GM19023 (cell line): ENCODE measurements around the gene GCNA.

Experiments
- ATAC-seq: cut with Tn5 transposase; IDR thresholded peaks from one replicate; pipeline ENCODE4 v1.9.1; 2021; ENCODE audit warnings: mild to moderate bottlenecking, moderate library complexity; ENCODE audit not compliant: unreplicated experiment

Gene GCNA, protein sequence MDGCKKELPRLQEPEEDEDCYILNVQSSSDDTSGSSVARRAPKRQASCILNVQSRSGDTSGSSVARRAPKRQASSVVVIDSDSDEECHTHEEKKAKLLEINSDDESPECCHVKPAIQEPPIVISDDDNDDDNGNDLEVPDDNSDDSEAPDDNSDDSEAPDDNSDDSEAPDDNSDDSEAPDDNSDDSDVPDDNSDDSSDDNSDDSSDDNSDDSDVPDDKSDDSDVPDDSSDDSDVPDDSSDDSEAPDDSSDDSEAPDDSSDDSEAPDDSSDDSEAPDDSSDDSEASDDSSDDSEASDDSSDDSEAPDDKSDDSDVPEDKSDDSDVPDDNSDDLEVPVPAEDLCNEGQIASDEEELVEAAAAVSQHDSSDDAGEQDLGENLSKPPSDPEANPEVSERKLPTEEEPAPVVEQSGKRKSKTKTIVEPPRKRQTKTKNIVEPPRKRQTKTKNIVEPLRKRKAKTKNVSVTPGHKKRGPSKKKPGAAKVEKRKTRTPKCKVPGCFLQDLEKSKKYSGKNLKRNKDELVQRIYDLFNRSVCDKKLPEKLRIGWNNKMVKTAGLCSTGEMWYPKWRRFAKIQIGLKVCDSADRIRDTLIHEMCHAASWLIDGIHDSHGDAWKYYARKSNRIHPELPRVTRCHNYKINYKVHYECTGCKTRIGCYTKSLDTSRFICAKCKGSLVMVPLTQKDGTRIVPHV

DNA sequence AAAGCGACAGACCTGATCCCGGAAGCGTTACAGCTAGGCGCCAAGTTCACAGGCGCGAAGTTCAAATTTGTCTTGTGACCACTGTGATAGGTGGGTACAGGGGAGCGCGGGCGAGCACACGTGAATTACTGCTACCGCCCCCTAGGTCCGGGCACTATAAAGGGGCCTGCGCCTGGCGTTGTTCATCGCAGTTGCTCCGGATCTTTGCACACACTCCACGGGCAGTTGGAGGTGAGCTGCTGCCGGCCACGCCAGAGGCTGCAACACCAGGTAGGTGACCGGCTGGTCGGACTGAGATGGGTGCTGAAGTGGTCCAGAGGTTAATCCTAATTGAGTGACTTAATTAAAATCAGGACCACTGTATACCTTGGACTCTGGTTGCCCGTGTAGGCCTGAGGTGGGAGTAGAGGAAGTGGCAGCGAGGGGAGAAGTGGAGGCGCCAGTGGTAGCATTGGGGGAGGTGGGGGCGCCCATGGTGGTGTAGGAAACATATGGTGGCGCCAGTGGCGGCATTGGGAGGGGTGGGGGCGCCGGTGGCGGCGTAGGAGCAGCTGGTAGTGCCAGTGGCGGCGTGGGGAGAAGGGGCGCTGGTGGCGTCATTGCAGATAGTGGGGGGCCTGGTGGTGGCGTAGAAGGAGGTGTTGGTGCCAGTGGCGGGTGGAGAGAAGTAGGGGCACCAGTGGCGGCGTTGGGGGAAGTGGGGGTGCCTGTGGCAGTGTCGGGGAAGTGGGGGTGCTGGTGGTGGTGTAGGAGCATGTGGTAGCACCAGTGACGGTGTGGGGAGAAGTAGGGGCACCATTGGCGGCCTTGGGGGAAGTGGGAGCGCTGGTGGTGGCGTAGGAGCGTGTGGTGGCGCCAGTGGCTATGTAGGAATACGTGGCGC is at the start of gene GCNA:
GCNA (plus strand) TSS at position 185 of the 883 bp plus-strand sequence. CDS start 2,385 bp downstream, outside the sequence.
- no peak for ATAC-seq

DNA sequence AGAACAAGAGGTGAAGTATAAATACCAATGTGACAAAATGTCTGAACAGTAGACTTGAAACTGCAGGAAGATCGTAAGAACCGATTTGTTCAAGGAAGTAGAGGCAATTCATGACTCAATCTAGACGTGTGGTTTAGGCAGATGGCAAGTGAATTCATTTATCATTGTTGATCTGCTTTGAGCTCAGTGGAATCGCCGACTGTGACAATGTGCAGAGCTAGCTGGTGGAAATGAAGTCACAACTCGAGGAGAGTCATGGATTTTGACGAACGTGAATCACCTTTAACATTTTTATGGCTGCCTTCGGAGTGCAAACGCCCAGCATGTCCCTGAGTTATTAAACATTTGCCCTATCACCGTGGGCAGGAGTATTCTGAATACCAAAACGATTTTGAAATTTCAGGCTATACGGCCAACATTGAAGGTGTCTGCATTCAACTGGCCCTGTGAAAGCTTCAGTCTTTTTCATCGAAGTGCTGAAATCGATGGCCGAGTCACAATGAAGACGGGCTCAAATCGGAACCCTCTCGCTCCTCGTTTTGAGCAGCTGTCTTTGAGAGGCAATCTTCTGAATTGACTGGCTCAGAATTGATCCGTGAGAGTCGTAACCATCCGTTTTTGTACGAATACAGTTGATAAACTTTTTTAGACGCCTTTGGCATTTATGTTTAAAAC is 46.0 kb upstream of the GCNA start:
- ATAC-seq: peak; percentile 28

DNA sequence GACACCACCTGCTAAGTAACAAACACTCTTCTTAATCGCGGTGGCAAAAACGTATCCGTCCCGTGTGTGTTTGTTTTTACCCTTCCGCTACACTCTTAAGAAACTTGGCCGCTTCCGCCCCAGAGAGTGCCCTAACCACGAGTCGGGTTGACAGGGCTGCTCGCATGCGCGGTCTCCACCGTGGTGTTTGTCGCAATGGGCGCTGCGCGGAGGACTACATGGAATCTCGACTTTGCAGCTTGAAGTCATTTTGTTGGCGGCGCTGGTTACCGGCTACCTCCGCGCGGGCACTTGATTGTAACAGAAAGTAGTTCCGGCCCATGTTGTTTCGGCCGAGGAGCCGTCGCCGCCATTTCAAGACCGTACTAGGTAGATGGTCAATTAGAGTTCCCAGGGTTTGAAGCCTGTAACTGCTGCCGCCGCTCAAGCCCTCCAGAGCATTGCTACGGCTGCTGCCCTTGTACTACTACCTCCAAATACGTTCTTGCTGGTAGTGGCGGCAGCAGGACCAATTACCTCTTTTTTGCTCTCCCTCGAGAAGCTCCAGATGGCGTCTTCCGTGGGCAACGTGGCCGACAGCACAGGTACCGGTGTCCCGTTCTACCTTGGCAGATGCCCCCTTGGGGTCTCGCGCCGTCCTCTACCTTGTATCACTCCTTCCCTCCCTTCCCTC is 45.3 kb upstream of the GCNA start, which contains the start of gene OGT:
OGT (plus strand) TSS at position 352 of the 673 bp plus-strand sequence; CDS start at position 548, 196 bp downstream.
- ATAC-seq: peak; percentile 77

DNA sequence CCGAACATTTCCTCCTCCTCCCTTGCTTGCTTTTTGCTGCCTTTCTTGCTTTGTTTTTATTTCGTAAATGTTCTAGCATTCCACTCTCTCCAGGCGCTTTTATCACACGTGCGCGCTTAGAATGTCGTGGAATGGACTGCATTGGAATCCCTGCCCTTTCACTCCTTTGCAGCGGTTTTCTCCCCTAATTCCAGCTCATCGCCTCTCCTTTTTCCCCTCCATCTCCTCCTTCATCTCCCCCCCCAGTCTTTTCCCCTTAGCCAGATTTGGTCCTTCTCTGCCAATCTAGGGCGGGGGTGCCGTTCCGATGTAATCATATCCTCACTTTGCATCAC is 44.8 kb upstream of the GCNA start:
- no peak for ATAC-seq

DNA sequence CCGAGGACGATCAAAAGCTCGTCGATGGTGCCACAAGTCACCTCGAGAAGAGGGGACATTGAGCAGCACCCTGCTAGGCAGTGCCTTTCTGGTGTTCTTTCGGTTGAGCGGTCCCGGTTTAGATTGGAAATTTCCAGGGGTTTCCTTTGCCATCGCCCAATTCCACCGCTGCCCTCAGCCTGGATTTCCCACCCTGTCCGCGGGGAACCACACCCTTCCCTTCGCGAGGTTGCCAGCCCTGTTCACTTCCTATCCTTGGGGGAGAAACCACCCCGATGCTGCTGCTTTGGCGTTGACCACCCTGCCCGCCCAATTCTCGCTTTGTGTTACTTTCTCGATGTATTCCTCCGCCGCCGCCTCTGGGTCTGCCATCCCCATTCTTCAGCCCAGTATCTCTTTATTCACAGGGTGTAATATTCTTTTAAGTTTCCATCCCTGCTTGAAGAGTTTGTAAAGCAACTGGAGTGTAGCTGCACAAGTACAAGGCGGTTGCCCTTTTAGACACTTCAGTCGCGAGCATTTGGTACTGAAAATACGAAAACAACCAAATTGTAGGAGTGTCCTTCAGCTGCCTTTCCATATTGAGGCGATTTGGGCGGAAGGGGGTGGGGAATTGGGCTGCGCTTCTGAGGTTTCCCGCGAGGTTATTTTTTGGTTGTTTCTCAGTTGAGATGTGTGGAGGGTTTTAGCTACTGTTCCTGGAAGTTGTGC is 44.2 kb upstream of the GCNA start:
- ATAC-seq: no peak

DNA sequence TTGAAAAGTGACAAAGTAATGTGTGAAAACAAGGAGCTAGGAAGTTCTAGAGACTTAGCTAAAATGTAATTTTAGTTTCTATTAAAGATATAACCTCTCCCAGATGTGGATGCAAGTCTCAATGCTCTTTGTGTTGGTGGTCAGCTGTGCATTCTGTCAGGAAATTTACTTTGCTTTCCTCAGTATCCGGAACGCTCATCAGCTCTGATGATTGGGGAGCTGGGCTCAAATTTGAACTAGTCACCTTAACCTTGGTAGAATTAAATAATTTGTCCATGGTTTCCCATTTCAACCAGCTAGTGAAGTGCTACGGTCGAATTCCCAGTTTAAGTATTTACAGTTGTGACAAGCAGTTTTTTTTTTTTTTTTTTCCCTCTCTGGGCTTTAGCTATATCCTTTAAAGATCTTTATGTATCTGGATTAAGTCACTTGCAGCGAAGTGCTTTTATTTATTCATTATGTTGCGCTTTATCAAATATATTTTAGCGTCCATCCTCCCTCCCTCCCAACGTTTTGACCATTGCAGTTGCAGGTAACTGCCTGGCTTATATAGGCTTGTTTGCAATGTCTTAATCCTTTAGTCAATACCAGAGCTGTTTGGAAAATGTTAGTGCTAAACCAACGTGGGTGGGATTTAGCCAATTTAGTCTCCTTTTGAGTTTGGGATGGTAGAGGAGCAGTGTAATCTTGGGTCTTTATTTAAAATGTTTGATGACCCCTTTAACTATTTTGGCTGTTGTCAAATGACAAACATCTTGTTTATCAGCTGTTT is 43.3 kb upstream of the GCNA start:
- ATAC-seq: no peak

DNA sequence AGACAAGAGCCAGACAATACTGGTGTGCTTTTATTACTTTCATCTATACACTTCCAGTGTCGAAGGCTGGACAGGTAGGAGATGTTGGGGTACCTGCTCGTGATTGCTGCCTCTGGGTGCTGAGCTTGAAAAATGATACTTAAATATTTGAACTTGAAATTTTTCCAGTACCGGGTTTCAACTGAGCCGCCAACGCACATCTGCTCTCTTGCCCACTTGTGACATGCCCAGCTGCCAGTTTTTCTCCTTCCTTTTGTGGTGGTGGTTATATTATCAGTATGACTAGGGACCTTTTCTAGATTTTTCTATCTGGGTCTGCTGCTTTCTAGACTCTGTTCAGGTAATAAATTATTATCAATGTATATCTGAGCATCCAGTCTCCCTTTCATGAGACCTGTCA is 42.0 kb upstream of the GCNA start:
- ATAC-seq: no peak

DNA sequence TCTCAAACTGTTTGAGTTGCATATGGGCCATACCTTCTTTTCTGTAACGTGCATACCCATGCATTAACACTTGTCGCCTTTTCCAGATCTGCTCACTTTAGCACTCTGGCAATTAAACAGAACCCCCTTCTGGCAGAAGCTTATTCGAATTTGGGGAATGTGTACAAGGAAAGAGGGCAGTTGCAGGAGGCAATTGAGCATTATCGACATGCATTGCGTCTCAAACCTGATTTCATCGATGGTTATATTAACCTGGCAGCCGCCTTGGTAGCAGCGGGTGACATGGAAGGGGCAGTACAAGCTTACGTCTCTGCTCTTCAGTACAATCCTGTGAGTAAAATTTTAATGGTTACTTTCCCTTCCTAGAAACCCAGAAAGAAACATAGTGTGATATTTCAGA is 40.5 kb upstream of the GCNA start:
- no peak for ATAC-seq

DNA sequence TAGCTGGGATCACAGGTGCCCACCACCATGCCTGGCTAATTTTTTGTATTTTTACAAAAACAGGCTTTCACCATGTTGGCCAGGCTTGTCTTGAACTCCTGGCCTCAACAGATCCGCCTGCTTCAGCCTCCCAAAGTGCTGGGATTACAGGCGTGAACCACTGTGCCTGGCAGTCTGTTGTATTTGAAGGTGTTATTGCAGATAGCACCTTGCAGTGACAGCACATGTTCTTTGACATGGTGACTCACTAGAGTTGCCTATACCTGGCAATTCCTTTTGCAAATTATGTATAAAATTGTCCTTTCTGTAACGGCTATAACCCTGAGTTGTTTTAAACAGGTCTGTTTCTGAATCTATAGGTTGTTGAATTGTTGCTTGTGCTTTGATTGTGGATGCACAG is 37.4 kb upstream of the GCNA start:
- ATAC-seq: peak; percentile 26

DNA sequence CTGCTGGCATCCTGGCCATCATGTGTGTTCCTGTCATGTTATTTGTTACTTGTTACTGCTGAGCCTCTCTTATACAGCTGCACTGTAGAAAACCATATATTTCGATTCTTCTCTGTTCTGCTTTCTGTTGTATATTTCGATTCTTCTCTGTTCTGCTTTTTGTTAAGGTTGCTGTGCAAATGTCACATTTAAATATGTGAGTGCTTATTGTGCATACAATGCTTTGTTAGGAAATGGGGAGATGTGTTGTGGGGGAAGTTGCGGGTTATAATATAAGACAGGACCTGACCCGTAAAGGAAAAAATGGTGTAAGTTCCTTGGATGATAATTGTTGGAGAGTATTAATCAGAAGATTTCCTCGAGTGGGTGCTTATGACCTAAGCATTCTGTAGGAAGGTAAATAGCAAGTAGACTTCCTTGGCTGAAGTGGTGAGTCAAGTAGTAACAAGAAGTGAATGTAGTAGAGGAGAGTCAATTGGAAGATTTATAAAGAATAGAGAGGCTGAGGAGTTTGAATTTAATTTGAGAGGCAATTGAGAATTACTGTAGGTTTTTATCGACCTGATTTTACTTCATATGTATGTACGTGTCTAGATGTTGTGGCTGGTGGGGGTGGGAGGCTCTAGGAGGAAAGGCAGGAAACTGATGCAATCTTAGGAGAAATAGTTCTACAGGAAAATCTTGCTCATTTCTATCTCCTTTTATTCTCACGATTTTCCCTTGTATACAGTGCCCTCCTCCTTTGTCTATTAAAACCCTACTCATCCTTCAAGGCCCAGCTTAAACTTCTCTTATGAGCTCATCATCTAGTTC is 36.8 kb upstream of the GCNA start:
- ATAC-seq: peak; percentile 76

DNA sequence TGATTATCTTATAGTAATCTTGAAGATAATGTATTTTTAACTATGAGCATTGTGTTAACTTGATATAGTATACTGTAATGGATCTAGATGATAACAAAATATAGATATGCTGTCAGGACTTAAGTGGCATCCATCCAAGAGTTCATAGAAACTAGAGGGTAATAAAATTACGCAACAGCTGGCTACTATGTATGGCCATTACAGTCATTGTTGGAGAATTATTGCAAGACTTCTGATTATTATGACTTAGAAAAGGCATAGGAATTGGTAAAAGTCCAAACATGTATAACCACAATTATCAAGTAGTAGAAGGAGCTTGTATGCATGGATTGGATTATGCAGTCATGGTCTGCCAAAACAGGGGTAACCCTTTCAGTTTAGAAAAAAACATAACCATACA is 35.8 kb upstream of the GCNA start:
- no peak for ATAC-seq

DNA sequence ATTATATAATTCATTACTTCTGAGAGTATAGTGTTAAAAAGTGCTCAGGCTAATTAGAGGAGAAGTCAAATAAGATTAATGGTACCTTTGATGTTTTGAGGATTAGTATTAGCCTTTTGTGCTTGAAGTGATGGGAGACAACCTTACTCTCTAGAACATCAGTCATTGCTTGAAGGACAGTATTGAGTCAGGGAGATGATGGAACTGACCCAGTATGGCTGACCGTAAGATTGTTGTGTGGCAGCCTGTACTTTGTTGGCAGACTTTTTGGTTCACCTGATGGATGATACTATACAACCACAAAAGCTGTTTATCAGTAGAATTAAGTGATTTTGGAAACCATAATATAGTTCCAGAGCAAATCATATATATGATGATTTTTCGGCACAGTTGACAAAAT is 35.4 kb upstream of the GCNA start:
- ATAC-seq: no peak

DNA sequence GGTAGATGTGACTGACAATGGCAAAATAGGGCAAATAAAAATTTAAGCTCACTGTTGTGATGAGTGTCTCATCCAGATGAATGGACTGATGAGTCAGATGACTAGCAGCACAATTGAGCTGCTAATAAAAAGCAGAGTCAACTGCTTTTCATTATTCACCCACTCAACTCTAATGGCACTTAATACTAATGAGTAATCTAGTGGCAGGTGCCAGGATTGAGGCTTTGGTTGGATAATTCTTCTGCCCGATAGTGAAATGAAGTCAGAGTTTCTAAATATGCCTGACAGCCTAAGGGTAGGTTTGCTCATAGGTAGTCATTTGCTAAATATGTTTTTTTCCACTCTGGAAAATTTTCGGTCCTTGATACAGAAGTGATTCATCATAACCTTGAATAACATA is 34.9 kb upstream of the GCNA start:
- ATAC-seq: no peak

DNA sequence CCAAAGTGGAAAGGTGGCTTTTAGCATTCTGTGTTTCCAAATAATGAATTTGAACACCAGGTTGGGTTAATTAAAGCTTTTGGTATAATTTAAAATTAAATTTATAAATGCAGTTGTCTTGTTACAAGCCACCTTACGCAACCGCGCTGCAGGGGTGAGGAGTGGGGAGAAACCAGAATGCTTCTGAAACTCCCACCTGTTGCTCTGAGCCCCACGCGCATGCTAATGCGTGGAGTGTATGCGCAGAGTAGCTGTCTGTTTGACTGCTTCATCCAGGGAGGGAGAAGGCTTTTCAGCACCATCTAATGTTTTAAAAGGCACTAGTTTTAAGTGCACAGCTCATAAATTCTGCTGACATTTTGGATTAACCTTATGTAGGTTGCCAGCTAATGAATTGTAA is 32.9 kb upstream of the GCNA start:
- ATAC-seq: no peak

DNA sequence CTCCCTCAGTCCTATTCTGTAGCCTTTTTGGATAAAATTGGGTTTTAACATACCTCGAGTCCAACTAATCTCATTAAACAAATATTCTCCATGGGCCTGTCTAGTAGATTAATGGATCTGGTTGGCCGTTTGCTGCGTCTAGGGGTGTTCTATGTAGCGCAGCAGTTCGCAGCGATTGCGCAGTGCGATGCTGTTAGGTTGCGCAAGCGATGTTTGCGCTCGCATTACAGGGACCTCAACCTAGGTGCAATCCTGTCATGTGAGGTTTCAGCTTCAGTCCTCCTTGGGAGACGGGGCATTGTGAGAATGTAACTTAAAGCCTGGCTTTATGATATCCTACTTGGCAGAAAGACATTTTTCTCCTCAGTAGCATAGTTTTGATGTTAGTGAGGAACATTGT is 31.4 kb upstream of the GCNA start:
- ATAC-seq: no peak

DNA sequence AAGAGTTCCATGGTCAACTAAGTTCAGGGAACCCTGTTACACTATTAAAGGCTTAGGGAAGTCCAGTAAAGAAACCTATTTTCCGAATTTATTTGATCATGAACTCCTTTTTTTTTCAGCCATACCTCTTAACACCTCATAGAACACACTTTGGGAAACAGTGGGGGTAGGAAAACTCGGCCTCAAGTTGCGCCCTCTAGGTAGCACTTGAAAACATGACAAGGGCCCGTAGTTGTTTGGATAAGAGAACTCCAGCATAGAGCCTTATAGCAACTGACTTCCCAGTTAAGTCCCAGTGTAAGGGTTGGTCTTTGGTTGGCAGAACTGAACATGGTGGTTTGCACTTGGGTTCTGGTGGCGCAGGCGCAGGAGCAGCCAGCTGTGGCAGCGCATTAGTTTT is 30.9 kb upstream of the GCNA start:
- no peak for ATAC-seq

DNA sequence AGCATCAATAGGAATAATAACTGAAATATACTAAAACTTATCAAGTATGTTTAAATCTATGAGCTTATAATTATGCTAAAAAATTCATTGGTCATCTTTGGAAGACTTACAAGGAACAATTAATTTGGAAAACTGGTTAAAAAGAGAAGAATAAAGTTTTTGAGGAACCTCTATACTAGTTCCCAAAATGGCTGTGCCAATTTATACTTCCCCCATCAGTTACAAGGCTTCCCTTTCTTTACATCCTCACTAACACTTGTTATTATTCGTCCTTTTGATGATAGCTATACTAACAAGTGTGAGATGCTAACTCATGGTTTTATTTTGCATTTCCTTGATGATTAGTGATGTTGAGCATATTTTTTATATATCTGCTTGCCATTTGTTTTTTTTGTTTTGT is 28.3 kb upstream of the GCNA start:
- no peak for ATAC-seq

DNA sequence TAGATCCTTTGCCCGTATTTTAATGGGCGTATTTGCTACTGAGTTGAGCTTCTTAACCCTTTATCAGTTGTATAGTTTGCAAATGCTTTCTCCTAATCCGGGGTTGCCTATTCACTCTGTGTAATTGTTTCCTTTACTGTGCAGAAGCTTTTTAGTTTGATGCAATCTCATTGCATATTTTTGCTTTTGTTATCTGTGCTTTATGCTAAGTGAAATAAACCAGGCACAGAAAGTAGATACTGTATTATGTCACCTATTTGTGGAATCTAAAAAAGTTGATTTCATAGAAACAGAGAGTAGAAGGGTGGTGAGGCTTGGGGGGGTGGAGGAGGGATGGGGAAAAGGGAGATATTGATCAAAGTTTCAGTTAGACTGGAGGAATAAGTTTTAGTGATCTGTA is 27.7 kb upstream of the GCNA start:
- no peak for ATAC-seq
